ENCODE measurements around the gene ZNF101. TPM values are rescaled to one million over a fixed set of nuclear protein-coding genes. Genes with fewer than 3 reads are reported as not detected.

The ZNF101 gene
- total and polyA plus RNA-seq, 9 of the 15 experiments (the other 6 are each of a cell fraction or from before 2014, with no cell fraction given): 9.6 to 20.3 (median 12.4) TPM

DNA sequence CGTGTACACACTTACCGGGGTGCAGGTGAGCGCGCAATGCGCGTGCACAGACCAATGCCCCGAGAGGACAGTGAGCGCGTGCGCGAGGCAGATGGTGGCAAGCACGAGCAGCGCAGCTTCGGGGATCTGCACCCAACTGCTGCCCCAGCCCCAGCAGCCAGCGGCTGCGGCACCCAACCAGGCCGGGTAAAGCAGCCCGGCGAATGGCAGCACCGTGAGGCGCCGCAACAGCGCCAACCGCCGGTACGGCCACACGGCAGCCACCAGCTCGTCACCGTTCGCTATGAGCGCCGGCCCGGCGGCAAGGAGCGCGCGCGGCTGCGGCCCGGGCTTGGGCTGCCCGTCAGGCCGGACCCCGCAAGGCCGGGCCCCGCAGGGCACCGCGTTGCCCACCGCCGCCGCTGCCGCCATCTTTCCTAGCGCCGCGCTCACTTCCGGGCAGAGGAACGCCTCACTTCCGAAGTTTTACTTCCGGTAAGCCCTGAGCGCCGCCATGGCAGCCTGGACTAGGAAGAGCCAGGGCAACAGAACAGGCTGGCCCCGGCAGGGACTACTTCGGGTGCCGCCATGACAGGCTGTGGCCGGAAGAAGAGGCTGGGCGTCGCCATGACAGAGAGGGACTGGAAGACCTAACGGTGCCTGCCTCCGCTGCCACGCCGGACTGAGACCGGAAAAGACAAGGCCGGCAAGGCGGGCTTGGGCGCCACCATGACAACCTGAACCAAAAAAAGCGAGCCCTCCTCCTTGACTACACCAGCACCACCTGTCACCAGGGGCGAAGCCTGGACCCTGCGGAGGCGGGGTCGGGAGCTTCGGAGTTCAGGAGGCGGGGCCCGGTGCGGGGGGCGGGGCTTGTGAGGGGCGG lies 5.2 kb upstream of the ZNF101 start, which contains the start of gene ATP13A1 (continued):
- peak; percentile 96 for TF ChIP-seq GATAD2B (IDR thresholded peaks at IDR 0.05; ENCODE audit: borderline replicate concordance)
- peak; percentile 93 for TF ChIP-seq TAF1 (IDR thresholded peaks at IDR 0.05; ENCODE audit: control insufficient read depth, extremely low read depth, insufficient read depth, low read length, severe bottlenecking)
- TF ChIP-seq ZNF224 (CRISPR knock-in tag; IDR thresholded peaks at IDR 0.05): no peak
- no peak for TF ChIP-seq ZNF232 (CRISPR knock-in tag; IDR thresholded peaks at IDR 0.05)
- TF ChIP-seq HIVEP1 (CRISPR knock-in tag; IDR thresholded peaks at IDR 0.05): 0 out of 2 replicates have a peak, but pooled peaks have one; percentile 48
- no peak for TF ChIP-seq HSF4 (CRISPR knock-in tag; IDR thresholded peaks at IDR 0.05; ENCODE audit: borderline replicate concordance)
- TF ChIP-seq FOXK2 (conservative IDR thresholded peaks at IDR 0.05 in 1 of 2, IDR thresholded peaks at IDR 0.05 in 1 of 2; ENCODE audit: low read depth in 2 of 2): peak in 1 of 2 experiments; percentile 36; a peak in 2 of 4 replicates
- no peak for TF ChIP-seq ZC3H8 (IDR thresholded peaks at IDR 0.05)
- TF ChIP-seq HDAC2 (IDR thresholded peaks at IDR 0.05): 0 out of 2 replicates have a peak, but pooled peaks have one; percentile 16
- TF ChIP-seq, protein P1, sequence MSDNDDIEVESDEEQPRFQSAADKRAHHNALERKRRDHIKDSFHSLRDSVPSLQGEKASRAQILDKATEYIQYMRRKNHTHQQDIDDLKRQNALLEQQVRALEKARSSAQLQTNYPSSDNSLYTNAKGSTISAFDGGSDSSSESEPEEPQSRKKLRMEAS (CRISPR knock-in tag; IDR thresholded peaks at IDR 0.05): peak; percentile 56; the same call in 1 of the 2 replicates
- TF ChIP-seq, protein P2, sequence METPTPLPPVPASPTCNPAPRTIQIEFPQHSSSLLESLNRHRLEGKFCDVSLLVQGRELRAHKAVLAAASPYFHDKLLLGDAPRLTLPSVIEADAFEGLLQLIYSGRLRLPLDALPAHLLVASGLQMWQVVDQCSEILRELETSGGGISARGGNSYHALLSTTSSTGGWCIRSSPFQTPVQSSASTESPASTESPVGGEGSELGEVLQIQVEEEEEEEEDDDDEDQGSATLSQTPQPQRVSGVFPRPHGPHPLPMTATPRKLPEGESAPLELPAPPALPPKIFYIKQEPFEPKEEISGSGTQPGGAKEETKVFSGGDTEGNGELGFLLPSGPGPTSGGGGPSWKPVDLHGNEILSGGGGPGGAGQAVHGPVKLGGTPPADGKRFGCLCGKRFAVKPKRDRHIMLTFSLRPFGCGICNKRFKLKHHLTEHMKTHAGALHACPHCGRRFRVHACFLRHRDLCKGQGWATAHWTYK (CRISPR knock-in tag; IDR thresholded peaks at IDR 0.05): peak; percentile 60; the same call in 1 of the 2 replicates
- 0 out of 2 replicates have a peak, but pooled peaks have one; percentile 36 for TF ChIP-seq NR2F6 (CRISPR knock-in tag; IDR thresholded peaks at IDR 0.05)
- TF ChIP-seq, protein P3, sequence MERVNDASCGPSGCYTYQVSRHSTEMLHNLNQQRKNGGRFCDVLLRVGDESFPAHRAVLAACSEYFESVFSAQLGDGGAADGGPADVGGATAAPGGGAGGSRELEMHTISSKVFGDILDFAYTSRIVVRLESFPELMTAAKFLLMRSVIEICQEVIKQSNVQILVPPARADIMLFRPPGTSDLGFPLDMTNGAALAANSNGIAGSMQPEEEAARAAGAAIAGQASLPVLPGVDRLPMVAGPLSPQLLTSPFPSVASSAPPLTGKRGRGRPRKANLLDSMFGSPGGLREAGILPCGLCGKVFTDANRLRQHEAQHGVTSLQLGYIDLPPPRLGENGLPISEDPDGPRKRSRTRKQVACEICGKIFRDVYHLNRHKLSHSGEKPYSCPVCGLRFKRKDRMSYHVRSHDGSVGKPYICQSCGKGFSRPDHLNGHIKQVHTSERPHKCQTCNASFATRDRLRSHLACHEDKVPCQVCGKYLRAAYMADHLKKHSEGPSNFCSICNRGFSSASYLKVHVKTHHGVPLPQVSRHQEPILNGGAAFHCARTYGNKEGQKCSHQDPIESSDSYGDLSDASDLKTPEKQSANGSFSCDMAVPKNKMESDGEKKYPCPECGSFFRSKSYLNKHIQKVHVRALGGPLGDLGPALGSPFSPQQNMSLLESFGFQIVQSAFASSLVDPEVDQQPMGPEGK (CRISPR knock-in tag; IDR thresholded peaks at IDR 0.05; ENCODE audit: borderline replicate concordance): no peak
